Muscle layer of colon (tissue), 2 donors: ENCODE measurements around the gene SERPINA6.
"Not testable (repeated sequence)": the region's sequence is repeated elsewhere in the genome, so short reads cannot be mapped to it uniquely, and the experiment has no call there.

Experiments used
- H3K27ac ChIP-seq: one replicate; pipeline ENCODE4 v1.7.0; 2013; ENCODE audit warnings: low read depth, mild to moderate bottlenecking, low read length, moderate library complexity
- H3K27me3 ChIP-seq, 2 donors: one replicate each; pipeline ENCODE4 v1.7.0; 2013; ENCODE audit warnings: low read length in 2 of 2, mild to moderate bottlenecking in 2 of 2; ENCODE audit not compliant: insufficient read depth in 2 of 2, control insufficient read depth in 1 of 2
- H3K36me3 ChIP-seq: one replicate; pipeline ENCODE4 v1.7.0; 2013; ENCODE audit warnings: mild to moderate bottlenecking, low read length; ENCODE audit not compliant: insufficient read depth
- H3K4me1 ChIP-seq: one replicate; pipeline ENCODE4 v1.7.0; 2013; ENCODE audit warnings: mild to moderate bottlenecking, low read length; ENCODE audit not compliant: insufficient read depth
- H3K4me3 ChIP-seq, 2 donors: one replicate each; pipeline ENCODE4 v1.7.0; 2013; ENCODE audit warnings: low read length in 2 of 2, low read depth in 1 of 2, mild to moderate bottlenecking in 1 of 2, moderate library complexity in 1 of 2
- H3K9ac ChIP-seq: one replicate; pipeline ENCODE4 v1.7.0; 2013; ENCODE audit warnings: low read length
- H3K9me3 ChIP-seq: one replicate; pipeline ENCODE4 v1.7.0; 2013; ENCODE audit warnings: mild to moderate bottlenecking, low read length
- donor health status: abdominal sarcoma.
- donor health status: Adenocarcinoma of cecum.

Gene SERPINA6

DNA sequence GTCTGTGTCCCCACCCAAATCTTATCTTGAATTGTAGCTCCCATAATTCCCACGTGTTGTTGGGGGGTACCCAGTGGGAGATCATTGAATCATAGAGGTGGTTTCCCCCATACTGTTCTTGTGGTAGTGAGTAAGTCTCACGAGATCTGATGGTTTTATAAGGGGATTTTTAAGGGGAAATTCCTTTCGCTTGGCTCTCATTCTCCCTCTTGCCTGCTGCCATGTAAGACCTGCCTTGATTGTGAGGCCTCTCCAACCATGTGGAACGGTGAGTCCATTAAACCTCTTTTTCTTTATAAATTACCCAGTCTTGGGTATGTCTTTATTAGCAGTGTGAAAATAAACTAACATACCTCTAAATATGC lies 27.0 kb downstream of the SERPINA6 start:
- not testable (repeated sequence) for H3K27ac ChIP-seq, H3K9ac ChIP-seq, H3K27me3 ChIP-seq, H3K36me3 ChIP-seq, H3K4me1 ChIP-seq, H3K4me3 ChIP-seq, H3K9me3 ChIP-seq

DNA sequence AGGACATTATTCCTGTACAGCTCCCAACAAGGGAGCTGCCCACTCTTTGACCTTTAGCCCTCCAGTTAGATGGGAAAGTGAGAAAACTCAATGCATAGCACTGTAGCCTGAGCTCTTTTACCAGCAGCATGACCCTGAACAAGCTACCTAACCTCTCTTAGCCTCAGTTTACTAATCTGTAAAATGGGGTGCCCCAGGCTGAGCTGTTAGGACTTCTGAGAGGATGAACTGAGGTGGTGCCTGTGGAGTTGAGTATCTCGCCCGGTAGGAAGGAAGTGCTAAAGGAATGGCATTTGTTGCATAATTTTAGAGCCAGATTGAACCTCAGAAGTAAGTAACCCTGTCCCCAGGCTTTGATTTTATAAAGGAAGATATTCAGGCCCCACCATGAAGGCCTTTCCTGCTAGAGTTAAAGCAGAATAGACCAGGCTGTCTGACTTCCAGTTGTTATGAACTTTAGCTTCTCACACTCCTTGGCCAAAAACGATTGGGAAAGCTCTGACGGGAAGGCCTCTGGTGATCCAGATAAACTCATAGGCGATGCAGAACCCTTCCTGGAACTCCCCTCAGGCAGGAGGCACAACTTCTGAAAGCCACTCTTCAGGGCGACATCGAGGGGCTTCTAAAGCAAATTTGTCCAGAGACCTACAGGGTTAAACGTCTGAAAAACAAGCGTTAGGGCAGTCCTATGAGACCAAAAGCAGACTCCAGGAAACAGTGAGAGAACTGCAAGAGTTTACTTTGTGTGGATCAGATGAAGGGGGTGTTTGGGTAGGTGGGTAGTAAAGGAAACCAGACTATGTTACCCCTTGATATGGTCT lies 27.6 kb downstream of the SERPINA6 start:
- Histone ChIP-seq H3K27me3 (no peaks in the 10 kb centered on the region), H3K9ac (no peak overlapping the region), H3K27ac (no peak overlapping the region)

DNA sequence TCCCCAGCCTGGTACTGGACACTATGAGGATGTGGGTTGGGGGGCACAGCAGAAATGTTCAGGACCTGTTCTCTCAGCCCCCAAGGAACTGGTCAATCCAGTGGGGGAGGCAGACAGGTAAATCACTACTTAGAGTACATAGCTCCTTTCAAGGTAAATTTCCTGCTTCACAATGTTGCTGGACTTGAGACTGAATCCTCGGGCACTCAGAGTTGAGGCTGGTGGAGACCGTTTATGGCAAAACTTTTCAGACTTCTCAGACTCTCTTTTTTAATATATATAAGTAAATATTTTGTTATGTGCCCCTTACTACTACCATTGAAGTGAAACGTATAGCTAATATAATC lies 29.6 kb downstream of the SERPINA6 start:
- H3K4me1 ChIP-seq = no peaks in the 10 kb centered on the region
- no peak overlapping the region for H3K4me3 ChIP-seq
- H3K27me3 ChIP-seq = no peaks in the 10 kb centered on the region
- no peak overlapping the region for H3K9ac ChIP-seq
- H3K27ac ChIP-seq = no peak overlapping the region
- no peaks in the 10 kb centered on the region for H3K36me3 ChIP-seq
- H3K9me3 ChIP-seq = no peaks in the 10 kb centered on the region

More for the DNA sequence above, 27.6 kb downstream of the SERPINA6 start:
- Histone ChIP-seq H3K4me1 (no peaks in the 10 kb centered on the region), H3K9me3 (no peaks in the 10 kb centered on the region), H3K4me3 (no peak overlapping the region), H3K36me3 (no peaks in the 10 kb centered on the region)

DNA sequence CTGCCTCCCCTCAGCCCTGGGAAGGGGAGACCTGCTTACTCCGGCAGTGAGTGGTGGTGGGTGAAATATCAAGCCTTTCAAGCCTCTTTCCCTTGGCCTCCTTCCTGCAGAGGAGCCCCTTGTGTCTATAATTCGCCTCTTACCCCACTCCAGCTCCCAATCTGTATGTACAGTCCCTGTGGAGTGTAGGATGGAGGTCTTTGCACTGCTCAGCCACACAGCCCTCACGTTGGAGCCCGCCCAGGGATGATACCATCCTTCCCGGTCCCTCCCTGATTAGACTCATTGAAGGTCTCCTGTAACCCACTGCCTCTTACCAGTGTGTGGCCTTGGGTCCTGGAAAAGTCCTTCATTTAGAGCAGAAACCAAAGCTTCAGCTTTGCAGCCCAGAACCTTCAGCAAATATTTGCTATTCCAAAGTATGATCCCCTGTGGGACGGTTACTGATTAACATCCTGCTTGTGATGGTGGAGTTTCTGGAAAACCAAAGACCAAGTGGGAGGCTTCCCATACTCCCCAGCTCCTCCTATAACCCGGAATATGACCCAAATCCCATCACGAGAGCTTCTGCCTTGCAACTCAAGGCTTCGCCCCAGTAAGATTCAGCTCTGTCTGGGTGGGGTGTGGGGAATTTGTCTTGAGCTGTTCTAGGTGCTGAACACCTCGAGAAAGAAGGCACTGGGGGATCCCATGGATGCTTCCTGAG lies 30.1 kb downstream of the SERPINA6 start, which contains the start of gene SERPINA10:
SERPINA10 (minus strand) TSS at position 397 of the 706 bp plus-strand sequence. CDS start 2,675 bp downstream, outside the sequence.
- Histone ChIP-seq H3K27me3 (no peaks in the 10 kb centered on the region), H3K4me3 (no peak within 1 kb of the TSS), H3K9me3 (no peaks in the 10 kb centered on the region), H3K36me3 (no peaks in the 10 kb centered on the region), H3K4me1 (no peaks in the 10 kb centered on the region), H3K9ac (no peak within 1 kb of the TSS), H3K27ac (no peak within 1 kb of the TSS)

DNA sequence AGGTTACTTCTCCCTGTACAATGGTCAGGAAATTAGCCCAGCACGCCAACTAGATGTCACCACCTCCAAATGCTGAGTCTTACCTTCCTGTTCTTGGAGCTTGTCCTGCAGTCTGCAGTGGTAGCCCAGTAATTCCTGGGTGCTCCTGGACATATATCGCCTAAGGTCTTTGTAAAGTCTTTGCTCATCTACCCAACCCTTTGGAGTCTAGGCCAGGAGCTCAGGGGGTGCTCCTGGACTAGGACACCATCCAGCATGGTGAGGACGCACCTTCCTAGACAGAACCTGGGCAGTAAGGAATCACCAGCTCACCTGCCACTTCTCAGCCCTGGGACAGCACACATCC lies 30.6 kb downstream of the SERPINA6 start:
- Histone ChIP-seq H3K4me3 (no peak overlapping the region), H3K36me3 (no peaks in the 10 kb centered on the region), H3K27me3 (no peaks in the 10 kb centered on the region), H3K9ac (no peak overlapping the region), H3K27ac (no peak overlapping the region), H3K9me3 (no peaks in the 10 kb centered on the region), H3K4me1 (no peaks in the 10 kb centered on the region)

DNA sequence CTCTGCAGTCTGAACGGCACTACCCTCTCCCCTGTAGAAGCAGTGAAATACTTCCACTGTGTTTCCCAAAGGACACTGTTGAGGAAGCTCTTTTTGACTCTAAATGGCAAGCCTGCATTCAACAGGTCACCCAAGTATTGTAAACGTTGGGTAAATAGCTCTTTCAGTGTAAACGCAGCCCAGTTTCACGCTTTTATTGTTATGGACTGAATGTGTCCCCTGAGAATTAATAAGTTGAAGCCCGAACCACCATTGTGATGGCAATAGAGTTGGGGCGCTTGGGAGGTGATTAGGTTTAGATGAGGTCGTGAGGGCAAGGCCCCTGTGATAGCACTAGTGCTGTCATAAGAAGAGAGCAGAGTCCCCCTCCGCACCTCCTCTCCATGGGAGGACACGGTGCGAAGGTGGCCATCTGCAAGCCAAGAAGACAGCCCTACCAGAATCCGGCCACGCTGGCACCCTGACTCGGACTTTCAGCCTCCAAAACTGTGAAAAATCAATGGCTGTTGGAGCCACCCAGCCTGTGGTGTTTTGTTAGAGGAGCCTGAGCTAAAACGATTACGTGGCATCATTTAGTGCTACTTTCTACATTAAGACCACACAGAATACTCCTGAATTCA lies 31.1 kb downstream of the SERPINA6 start:
- Histone ChIP-seq H3K36me3 (no peaks in the 10 kb centered on the region), H3K9me3 (no peaks in the 10 kb centered on the region), H3K9ac (no peak overlapping the region), H3K27me3 (no peaks in the 10 kb centered on the region), H3K27ac (no peak overlapping the region), H3K4me1 (no peaks in the 10 kb centered on the region), H3K4me3 (no peak overlapping the region)

DNA sequence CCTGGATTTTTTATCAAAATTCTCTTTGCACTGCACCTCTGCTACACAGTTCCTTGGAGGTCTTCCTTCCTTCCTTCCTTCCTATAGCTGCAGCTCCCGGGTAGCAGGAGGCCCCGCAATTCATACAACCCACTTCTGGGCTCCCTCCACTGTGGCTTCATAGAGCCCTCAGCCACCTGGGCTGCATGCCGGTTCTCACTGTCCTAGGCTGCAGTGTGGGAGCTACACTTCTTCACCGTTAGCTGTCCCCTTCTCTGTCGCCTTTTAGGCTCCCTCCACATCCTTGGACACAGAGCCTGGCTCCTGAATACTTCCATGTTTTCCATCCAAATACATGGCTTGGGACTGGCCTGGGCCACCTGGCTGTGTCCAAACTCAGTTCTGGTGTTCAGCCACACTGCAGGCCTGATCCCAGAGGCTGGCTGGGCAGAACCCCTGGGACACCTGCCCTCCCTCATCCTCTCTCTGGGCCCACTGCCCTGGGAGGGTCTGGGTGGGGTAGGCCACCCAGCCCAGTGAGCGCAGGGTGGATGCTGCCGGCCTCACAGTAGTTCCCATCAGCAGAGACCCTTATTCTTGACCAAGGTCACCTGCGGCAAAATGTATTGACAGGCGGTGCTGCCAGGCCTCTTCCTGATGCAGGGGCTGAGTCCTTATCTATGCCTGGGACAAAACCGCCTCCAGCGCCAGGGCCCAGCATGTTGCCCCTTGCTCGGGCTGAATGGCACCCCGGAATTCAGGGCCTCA lies 31.8 kb downstream of the SERPINA6 start:
- Histone ChIP-seq H3K4me3 (no peak overlapping the region), H3K27me3 (no peaks in the 10 kb centered on the region), H3K9me3 (no peaks in the 10 kb centered on the region), H3K27ac (no peak overlapping the region), H3K36me3 (no peaks in the 10 kb centered on the region), H3K4me1 (no peaks in the 10 kb centered on the region), H3K9ac (no peak overlapping the region)

DNA sequence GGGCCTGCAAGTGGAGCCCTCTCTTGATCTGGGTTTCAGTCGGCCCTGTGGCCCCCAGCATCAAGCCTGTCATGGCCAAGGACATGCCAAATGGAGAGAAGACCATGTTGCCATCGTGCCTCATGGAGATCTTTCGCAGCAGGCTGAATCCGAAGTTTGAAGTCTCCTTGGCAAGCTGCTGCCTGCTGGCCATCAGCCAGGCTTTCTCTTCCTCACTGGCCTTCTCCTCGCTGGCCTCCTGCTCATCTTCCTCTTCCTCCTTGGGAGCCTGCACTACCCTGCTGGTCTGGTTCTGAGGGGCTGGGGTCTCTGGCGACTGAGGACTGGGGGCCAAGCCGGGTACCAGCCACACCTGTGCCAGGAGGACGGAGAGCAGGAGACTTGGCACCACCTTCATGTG lies 32.9 kb downstream of the SERPINA6 start:
- Histone ChIP-seq H3K27ac (no peak overlapping the region), H3K27me3 (no peaks in the 10 kb centered on the region), H3K4me1 (no peaks in the 10 kb centered on the region)

DNA sequence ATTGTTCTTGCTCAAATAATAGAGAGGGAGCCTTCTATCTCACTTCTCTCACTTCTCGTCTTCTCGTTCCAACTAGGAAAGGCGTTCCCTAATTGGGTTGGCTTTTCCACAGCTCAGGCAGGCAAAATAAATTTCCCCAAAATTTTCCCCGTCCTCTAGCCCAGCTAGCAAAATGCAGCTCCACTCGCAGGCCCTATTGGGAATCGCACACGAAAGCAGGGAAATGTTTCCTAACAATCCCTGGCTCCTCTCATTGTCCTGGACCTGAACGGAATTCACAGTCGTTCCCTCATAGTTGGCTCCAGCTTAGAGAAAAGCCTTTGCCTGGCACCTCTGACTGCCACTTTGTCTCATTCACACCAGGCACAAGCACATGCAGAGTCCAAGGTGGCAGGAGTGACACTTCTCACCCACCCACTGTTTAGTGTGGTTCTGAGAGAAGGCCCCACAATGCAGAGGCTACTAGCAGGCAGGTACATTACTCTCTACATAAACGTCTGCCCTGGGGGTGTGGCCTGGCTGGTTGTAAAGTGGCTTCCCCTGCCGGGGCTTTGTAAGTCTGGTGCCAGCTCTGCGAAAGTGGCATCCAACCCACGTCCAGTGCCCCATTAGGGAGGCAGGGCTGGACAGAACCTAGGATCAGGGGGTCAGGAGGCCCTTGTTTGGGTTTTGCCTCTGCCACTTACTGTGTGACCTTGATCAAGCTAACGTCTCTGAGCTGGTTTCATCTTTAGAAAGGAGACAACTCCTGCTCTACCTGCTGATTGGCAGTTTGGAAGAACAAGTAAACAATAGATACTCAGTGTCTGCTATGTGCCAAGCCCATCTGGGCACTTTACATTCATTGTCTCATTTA lies 34.3 kb downstream of the SERPINA6 start:
- Histone ChIP-seq H3K9me3 (no peaks in the 10 kb centered on the region), H3K9ac (no peak overlapping the region)

More for the DNA sequence above, 32.9 kb downstream of the SERPINA6 start:
- Histone ChIP-seq H3K36me3 (no peaks in the 10 kb centered on the region), H3K4me3 (no peak overlapping the region), H3K9me3 (no peaks in the 10 kb centered on the region), H3K9ac (no peak overlapping the region)

DNA sequence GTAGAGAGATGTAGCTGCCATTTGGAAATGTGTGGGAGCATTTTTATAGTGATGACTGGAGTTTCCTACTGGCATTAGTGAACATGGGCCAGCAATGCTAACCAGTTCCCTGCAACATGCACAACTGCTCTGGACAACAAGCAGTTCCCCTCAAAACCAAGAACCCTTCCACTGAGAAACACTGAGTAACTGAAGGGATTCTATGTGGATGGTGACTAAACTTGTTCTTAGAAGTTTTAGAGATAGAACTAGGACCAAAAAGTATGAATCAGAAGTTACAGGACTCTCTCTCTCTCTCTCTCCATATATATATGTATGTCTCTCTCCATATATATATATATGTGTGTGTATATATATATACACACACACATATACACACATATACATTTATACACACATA lies 38.0 kb downstream of the SERPINA6 start:
- Histone ChIP-seq H3K27me3 (no peaks in the 10 kb centered on the region), H3K9ac (no peak overlapping the region), H3K4me3 (no peak overlapping the region), H3K4me1 (no peaks in the 10 kb centered on the region), H3K36me3 (no peaks in the 10 kb centered on the region), H3K27ac (no peak overlapping the region), H3K9me3 (no peaks in the 10 kb centered on the region)

More for the DNA sequence above, 34.3 kb downstream of the SERPINA6 start:
- H3K36me3 ChIP-seq = no peaks in the 10 kb centered on the region
- H3K27ac ChIP-seq = no peak overlapping the region
- H3K27me3 ChIP-seq = no peaks in the 10 kb centered on the region
- H3K4me1 ChIP-seq = no peaks in the 10 kb centered on the region
- no peak overlapping the region for H3K4me3 ChIP-seq
